ENCODE measurements around the gene OR52E2. TPM values are rescaled to one million over a fixed set of nuclear protein-coding genes. Genes with fewer than 3 reads are reported as not detected.

OR52E2 gene
- total RNA-seq, 1 experiment from 2014 or later: not detected

GRCh38 chr11:5038341-5038740, 21.1 kb downstream of the OR52E2 start:
- no peak overlapping the region for H4K5ac ChIP-seq (ENCODE audit: insufficient read length, low read depth, low read length)
- H3K27ac ChIP-seq (ENCODE audit: insufficient read length, low read depth, low read length): no peak overlapping the region
- Mint-ChIP-seq H3K9me3 (no peaks in the 10 kb centered on the region; a peak in 1 of 5 replicates), H3K36me3 (ENCODE audit: insufficient read depth in 1 of 3, low read depth in 3 of 3) (no peaks in the 10 kb centered on the region), H3K27ac (no peak overlapping the region), H3K27me3 (ENCODE audit: low read depth) (no peaks in the 10 kb centered on the region), H3K4me3 (no peak overlapping the region), H3K4me1 (no peaks in the 10 kb centered on the region)
- no peak overlapping the region for H3K14ac ChIP-seq (ENCODE audit: insufficient read depth, low read length)
- H2AK5ac ChIP-seq (ENCODE audit: insufficient read length, low read length): no peak overlapping the region
- no peaks in the 10 kb centered on the region for H3K79me2 ChIP-seq (ENCODE audit: insufficient read depth, low read length)
- WGBS (ENCODE audit: extremely low coverage, insufficient read length, low lambda C conversion rate): no CpG with 5 or more reads among the region's 1 CpG
- H3K23me2 ChIP-seq (ENCODE audit: insufficient read length, low read depth, low read length, poor library complexity, severe bottlenecking): no peaks in the 10 kb centered on the region
- H2BK5ac ChIP-seq (ENCODE audit: insufficient read length, low read length): no peak overlapping the region
- H2BK120ac ChIP-seq (ENCODE audit: low read depth, low read length, poor library complexity, severe bottlenecking): no peak overlapping the region
- no peak overlapping the region for H3K18ac ChIP-seq (ENCODE audit: insufficient read length, low read depth, low read length)
- H2BK12ac ChIP-seq (ENCODE audit: insufficient read length, low read depth, low read length): no peak overlapping the region
- H4K8ac ChIP-seq (replicated peaks; ENCODE audit: insufficient read length, low read depth, low read length): no peak overlapping the region
- no peaks in the 10 kb centered on the region for H4K20me1 ChIP-seq (ENCODE audit: control insufficient read depth, insufficient read depth, insufficient read length)
- H2BK15ac ChIP-seq (ENCODE audit: low read depth, low read length): no peak overlapping the region
- H3K4ac ChIP-seq (ENCODE audit: low read depth, low read length): no peak overlapping the region
- H3K23ac ChIP-seq (ENCODE audit: insufficient read length, low read depth, low read length): no peak overlapping the region
- no peak overlapping the region for H3K4me2 ChIP-seq (ENCODE audit: insufficient read depth, insufficient read length, low read length)
- H2AFZ ChIP-seq (ENCODE audit: low read length): no peak overlapping the region
- H3K9ac ChIP-seq (ENCODE audit: extremely low read depth, insufficient read length, low read length): no peak overlapping the region
- no peaks in the 10 kb centered on the region for H3K27me3 ChIP-seq (ENCODE audit: insufficient read depth, low read length)
- DNase-seq: no peak
- TF ChIP-seq CTCF (conservative IDR thresholded peaks at IDR 0.05): no peak
- H3K56ac ChIP-seq (ENCODE audit: insufficient read length, low read depth, low read length): no peak overlapping the region
- H3K79me1 ChIP-seq (ENCODE audit: insufficient read depth, low read depth, low read length, poor library complexity, severe bottlenecking): no peaks in the 10 kb centered on the region
- no peaks in the 10 kb centered on the region for H3K9me3 ChIP-seq (ENCODE audit: control insufficient read depth, low read depth, low read length)
- no peak overlapping the region for H4K91ac ChIP-seq (ENCODE audit: insufficient read length, low read depth, low read length)
- H2BK20ac ChIP-seq (ENCODE audit: low read depth, low read length, poor library complexity, severe bottlenecking): no peak overlapping the region
- H3K4me1 ChIP-seq (ENCODE audit: insufficient read depth, low read length): no peaks in the 10 kb centered on the region
- no peak overlapping the region for H3T11ph ChIP-seq (ENCODE audit: low read length)

Data from H9 (cell line).